GM23338 (cell line): ENCODE measurements around the gene CHST11. TPM values are rescaled to one million over a fixed set of nuclear protein-coding genes. Genes with fewer than 3 reads are reported as not detected.

Source experiments
- ATAC-seq: fragments of 200-7000 bp; cut with Tn5 transposase; 3 replicates; pipeline ENCODE4 v1.9.1; 2020
- DNase-seq: peaks from one replicate; pipeline ENCODE4 v3.0.0-alpha.2; 2015; ENCODE audit warnings: low spot score
- H2AFZ ChIP-seq: fragments of 200-600 bp; sonication (generic); 2 replicates; pipeline ENCODE4 v1.8.0; 2016; ENCODE audit warnings: antibody characterized with exemption, mild to moderate bottlenecking, moderate library complexity
- H3F3A ChIP-seq: fragments of 200-600 bp; sonication (generic); replicated peaks from 2 replicates; pipeline ENCODE4 v1.8.0; 2017; ENCODE audit warnings: antibody characterized with exemption, mixed run types, low read depth
- H3K27ac ChIP-seq: fragments of 200-600 bp; sonication (generic); 2 replicates; pipeline ENCODE4 v1.6.1; 2016; ENCODE audit warnings: low read depth
- H3K27me3 ChIP-seq: fragments of 200-600 bp; sonication (generic); 2 replicates; pipeline ENCODE4 v1.8.0; 2016; ENCODE audit warnings: mild to moderate bottlenecking, mixed run types, moderate library complexity; ENCODE audit not compliant: insufficient read depth
- H3K36me3 ChIP-seq: fragments of 200-600 bp; sonication (generic); 2 replicates; pipeline ENCODE4 v1.8.0; 2016; ENCODE audit warnings: mild to moderate bottlenecking; ENCODE audit not compliant: insufficient read depth
- H3K4me1 ChIP-seq: fragments of 200-600 bp; sonication (generic); 2 replicates; pipeline ENCODE4 v1.8.0; 2016; ENCODE audit warnings: mild to moderate bottlenecking, moderate library complexity; ENCODE audit not compliant: insufficient read depth
- H3K4me2 ChIP-seq: fragments of 200-600 bp; sonication (generic); 2 replicates; pipeline ENCODE4 v1.7.1; 2017; ENCODE audit warnings: mixed run types
- H3K4me3 ChIP-seq: fragments of 200-600 bp; sonication (generic); 2 replicates; pipeline ENCODE4 v1.6.1; 2016; ENCODE audit warnings: mixed run types
- H3K79me2 ChIP-seq: fragments of 200-600 bp; sonication (generic); replicated peaks from 2 replicates; pipeline ENCODE4 v1.8.0; 2017; ENCODE audit warnings: mild to moderate bottlenecking; ENCODE audit not compliant: insufficient read depth
- H3K9me2 ChIP-seq: fragments of 200-600 bp; sonication (generic); 2 replicates; pipeline ENCODE4 v1.8.0; 2017; ENCODE audit not compliant: insufficient read depth
- H4K20me1 ChIP-seq: fragments of 200-600 bp; sonication (generic); replicated peaks from 2 replicates; pipeline ENCODE4 v1.8.0; 2017; ENCODE audit warnings: mild to moderate bottlenecking; ENCODE audit not compliant: insufficient read depth
- H3K27ac Mint-ChIP-seq: 2 replicates; pipeline ENCODE4 v1.8.0; 2020; ENCODE audit warnings: inconsistent platforms, mild to moderate bottlenecking, moderate library complexity, mixed read lengths
- H3K27me3 Mint-ChIP-seq: 3 replicates; pipeline ENCODE4 v1.8.0; 2022; ENCODE audit warnings: low read depth, mild to moderate bottlenecking, moderate library complexity, mixed read lengths, inconsistent platforms; ENCODE audit not compliant: insufficient read depth, poor library complexity
- H3K36me3 Mint-ChIP-seq: 3 replicates; pipeline ENCODE4 v1.8.0; 2021; ENCODE audit warnings: low read depth, mild to moderate bottlenecking, inconsistent platforms, moderate library complexity, mixed read lengths
- H3K4me1 Mint-ChIP-seq: 3 replicates; pipeline ENCODE4 v1.8.0; 2020; ENCODE audit warnings: mild to moderate bottlenecking, inconsistent platforms, mixed read lengths
- H3K4me3 Mint-ChIP-seq: 3 replicates; pipeline ENCODE4 v1.8.0; 2021; ENCODE audit warnings: moderate library complexity, mild to moderate bottlenecking, inconsistent platforms, mixed read lengths
- H3K9me3 Mint-ChIP-seq: 3 replicates; pipeline ENCODE4 v1.8.0; 2020; ENCODE audit warnings: moderate library complexity, mild to moderate bottlenecking, inconsistent platforms, mixed read lengths
- CTCF ChIP-seq, 2 experiments: fragments of 200-600 bp in 1 of 2; sonication (generic) in 1 of 2; conservative IDR thresholded peaks; 2 replicates each; pipeline versions ENCODE4 v1.5.1 to v1.6.1; 2016 to 2017; ENCODE audit warnings: antibody characterized with exemption in 2 of 2, low read depth in 2 of 2, mild to moderate bottlenecking in 2 of 2, moderate library complexity in 1 of 2
- ETS1 ChIP-seq: IDR thresholded peaks from 2 replicates; pipeline ENCODE4 v1.6.1; 2016; ENCODE audit warnings: antibody characterized with exemption
- EZH2 ChIP-seq: fragments of 200-600 bp; sonication (generic); IDR thresholded peaks from one replicate; pipeline ENCODE4 v1.8.0; 2017; ENCODE audit warnings: antibody characterized with exemption, mild to moderate bottlenecking, low read depth; ENCODE audit not compliant: unreplicated experiment
- EZH2phosphoT487 ChIP-seq: fragments of 200-600 bp; sonication (generic); IDR thresholded peaks from one replicate; pipeline ENCODE4 v1.8.1; 2018; ENCODE audit warnings: antibody characterized with exemption; ENCODE audit not compliant: unreplicated experiment
- JUNB ChIP-seq: IDR thresholded peaks from one replicate; pipeline ENCODE4 v1.6.1; 2016; ENCODE audit warnings: antibody characterized with exemption; ENCODE audit not compliant: unreplicated experiment
- NANOG ChIP-seq: IDR thresholded peaks from 2 replicates; pipeline ENCODE4 v1.6.1; 2016; ENCODE audit warnings: antibody characterized with exemption, borderline replicate concordance
- POLR2AphosphoS5 ChIP-seq: IDR thresholded peaks from 2 replicates; pipeline ENCODE4 v1.6.1; 2016; ENCODE audit warnings: antibody characterized with exemption, low read depth
- REST ChIP-seq: IDR thresholded peaks from one replicate; pipeline ENCODE4 v1.6.1; 2018; ENCODE audit warnings: antibody characterized with exemption; ENCODE audit not compliant: unreplicated experiment
- STAT1 ChIP-seq: IDR thresholded peaks from one replicate; pipeline ENCODE4 v1.6.1; 2016; ENCODE audit warnings: antibody characterized with exemption; ENCODE audit not compliant: unreplicated experiment
- ZNF114 ChIP-seq: fragments of 250-450 bp; sonication (Bioruptor Pico); IDR thresholded peaks from 2 replicates; pipeline ENCODE4 v1.5.0; 2020; ENCODE audit warnings: mild to moderate bottlenecking, moderate library complexity
- polyA plus RNA-seq: library from polyadenylated mRNA; unstranded; fragments of >200 nt; fragmentation: Nextera tagmentation; extraction: Ambion mirVana; gene quantifications from 2 replicates; pipeline ENCODE4 v1.2.1, GENCODE V29; 2016
- total RNA-seq: library from RNA; depleted of rRNA; stranded (reverse); fragments of >200 nt; shearing (Covaris generic); gene quantifications from 2 replicates; pipeline ENCODE4 v1.2.3, GENCODE V29; 2014

Gene CHST11
- total and polyA plus RNA-seq, 2 experiments from 2014 or later, result 7.7 to 25.7 TPM

GRCh38 chr12:104664351-104664750 lies 207.6 kb downstream of the CHST11 start:
- no peaks in the 10 kb centered on the region for H3K79me2 ChIP-seq
- H4K20me1 ChIP-seq, result 0 out of 2 replicates have a peak, but pooled peaks cover 3% of the 10 kb centered on the region
- no peaks in the 10 kb centered on the region for H3K36me3 ChIP-seq
- no peak overlapping the region for H3K4me3 ChIP-seq
- H3K4me1 Mint-ChIP-seq, result peaks cover 8% of the 10 kb centered on the region
- H2AFZ ChIP-seq, result no peak overlapping the region
- H3K27me3 Mint-ChIP-seq, result no peaks in the 10 kb centered on the region
- no peaks in the 10 kb centered on the region for H3F3A ChIP-seq
- 0 out of 2 replicates have a peak, but pooled peaks cover 2% of the 10 kb centered on the region for H3K4me1 ChIP-seq
- H3K27ac Mint-ChIP-seq, result no peak overlapping the region
- DNase-seq (no peak), ATAC-seq (no peak)
- H3K4me3 Mint-ChIP-seq, result no peak overlapping the region
- H3K4me2 ChIP-seq, result no peak overlapping the region
- no peaks in the 10 kb centered on the region for H3K9me2 ChIP-seq
- no peaks in the 10 kb centered on the region for H3K36me3 Mint-ChIP-seq
- H3K9me3 Mint-ChIP-seq, result no peaks in the 10 kb centered on the region
- no peak overlapping the region for H3K27ac ChIP-seq
- H3K27me3 ChIP-seq, result no peaks in the 10 kb centered on the region
- TF ChIP-seq POLR2AphosphoS5 (no peak), JUNB (no peak), EZH2 (no peak), ETS1 (no peak), STAT1 (no peak), NANOG (no peak), CTCF (conservative IDR thresholded peaks at IDR 0.05; ENCODE audit: low read depth in 2 of 2) (no peak)

GRCh38 chr12:104665296-104665695 lies 208.5 kb downstream of the CHST11 start:
- 0 out of 2 replicates have a peak, but pooled peaks cover 2% of the 10 kb centered on the region for H3K4me1 ChIP-seq
- TF ChIP-seq EZH2phosphoT487, result no peak
- no peak for TF ChIP-seq REST
- no peak for TF ChIP-seq ZNF114 (CRISPR knock-in tag)
- no peaks in the 10 kb centered on the region for H3K79me2 ChIP-seq
- H4K20me1 ChIP-seq, result 0 out of 2 replicates have a peak, but pooled peaks cover 4% of the 10 kb centered on the region
- Mint-ChIP-seq H3K4me1 (peaks cover 14% of the 10 kb centered on the region), H3K27me3 (no peaks in the 10 kb centered on the region), H3K9me3 (no peaks in the 10 kb centered on the region), H3K27ac (no peak overlapping the region), H3K4me3 (no peak overlapping the region), H3K36me3 (no peaks in the 10 kb centered on the region)
- no peak overlapping the region for H2AFZ ChIP-seq
- no peak for ATAC-seq
- H3K4me3 ChIP-seq, result no peak overlapping the region
- no peaks in the 10 kb centered on the region for H3K27me3 ChIP-seq
- no peaks in the 10 kb centered on the region for H3K9me2 ChIP-seq
- H3K4me2 ChIP-seq, result no peak overlapping the region
- DNase-seq, result no peak
- no peaks in the 10 kb centered on the region for H3F3A ChIP-seq
- H3K27ac ChIP-seq, result no peak overlapping the region
- H3K36me3 ChIP-seq, result no peaks in the 10 kb centered on the region
